HG02678 (cell line): ENCODE data around the gene PITPNB.

Source experiments
- ATAC-seq: cut with Tn5 transposase; IDR thresholded peaks from one replicate; pipeline ENCODE4 v1.9.1; 2021; ENCODE audit warnings: mild to moderate bottlenecking, moderate library complexity; ENCODE audit not compliant: unreplicated experiment

PITPNB gene

GRCh38 chr22:27919942-27920755, 1.1 kb upstream of the PITPNB start:
- ATAC-seq, result no peak

- ATAC-seq, result no peak
Measured at GRCh38 chr22:27918341-27919221, 475 bp downstream of the PITPNB start.

GRCh38 chr22:27915986-27916385, 3.1 kb downstream of the PITPNB start:
- no peak for ATAC-seq

GRCh38 chr22:27913162-27913741, 5.8 kb downstream of the PITPNB start:
- ATAC-seq, result no peak

GRCh38 chr22:27912101-27912500, 7.0 kb downstream of the PITPNB start:
- no peak for ATAC-seq

GRCh38 chr22:27911330-27911729, 7.7 kb downstream of the PITPNB start:
- no peak for ATAC-seq

- no peak for ATAC-seq
Measured at GRCh38 chr22:27906241-27906640, 12.8 kb downstream of the PITPNB start.

GRCh38 chr22:27905653-27906052, 13.4 kb downstream of the PITPNB start:
- no peak for ATAC-seq

GRCh38 chr22:27903805-27904473, 15.1 kb downstream of the PITPNB start:
- no peak for ATAC-seq

GRCh38 chr22:27900153-27900552, 18.9 kb downstream of the PITPNB start:
- ATAC-seq, result no peak

GRCh38 chr22:27896245-27896644, 22.8 kb downstream of the PITPNB start:
- ATAC-seq, result peak; percentile 55

GRCh38 chr22:27895600-27895999, 23.5 kb downstream of the PITPNB start:
- peak; percentile 93 for ATAC-seq

GRCh38 chr22:27892811-27893210, 26.2 kb downstream of the PITPNB start:
- ATAC-seq, result no peak

- no peak for ATAC-seq
Measured at GRCh38 chr22:27892064-27892463, 27.0 kb downstream of the PITPNB start.

GRCh38 chr22:27888310-27888709, 30.7 kb downstream of the PITPNB start:
- no peak for ATAC-seq

- no peak for ATAC-seq
Measured at GRCh38 chr22:27886843-27887151, 32.3 kb downstream of the PITPNB start.

GRCh38 chr22:27885977-27886842, 32.8 kb downstream of the PITPNB start:
- ATAC-seq, result no peak

GRCh38 chr22:27883656-27884350, 35.3 kb downstream of the PITPNB start:
- no peak for ATAC-seq

- no peak for ATAC-seq
Measured at GRCh38 chr22:27882507-27883290, 36.4 kb downstream of the PITPNB start.
